GM12892 (cell line): ENCODE results near the gene TRIM63.

ENCODE experiments used
- POLR2A ChIP-seq: IDR thresholded peaks from 2 replicates; pipeline ENCODE4 v1.6.1; 2011; ENCODE audit warnings: low read depth, low read length, control low read depth
- POLR2AphosphoS5 ChIP-seq: IDR thresholded peaks from 2 replicates; pipeline ENCODE4 v1.6.1; 2011; ENCODE audit warnings: low read depth, low read length, control low read depth
- TAF1 ChIP-seq: IDR thresholded peaks from 2 replicates; pipeline ENCODE4 v1.6.1; 2011; ENCODE audit warnings: low read depth, mild to moderate bottlenecking, control low read depth, low read length, borderline replicate concordance

- TF ChIP-seq POLR2A (no peak), TAF1 (no peak), POLR2AphosphoS5 (no peak)
These were observed 37.5 kb downstream of the TRIM63 start for GRCh38 chr1:26029864-26030481.
